ENCODE measurements around the gene LSMEM2.
A peak's percentile ranks its signal among the peaks of the same experiment; 100 is the strongest.
"Not testable (repeated sequence)": the region's sequence is repeated elsewhere in the genome, so short reads cannot be mapped to it uniquely, and the experiment has no call there.

LSMEM2 gene

DNA sequence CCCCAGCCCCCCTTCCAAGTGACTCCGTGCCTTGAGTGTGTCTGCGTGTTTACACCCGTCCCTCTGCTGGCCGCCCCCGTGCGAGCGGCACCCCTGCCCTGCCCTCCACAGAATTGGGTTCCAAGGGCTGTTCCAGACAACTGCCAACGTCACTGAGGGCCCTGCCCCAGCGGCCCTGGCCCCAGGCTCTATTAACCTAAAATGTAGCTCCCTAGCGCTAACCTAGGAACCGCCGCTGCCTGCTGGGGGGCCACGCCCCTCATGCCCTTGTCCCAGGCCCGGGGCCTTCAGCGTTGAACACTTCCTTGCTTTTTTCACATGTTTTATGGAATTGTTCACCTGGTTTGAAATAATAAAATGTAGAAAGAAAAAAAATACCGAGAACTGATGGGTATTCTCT lies 19.9 kb upstream of the LSMEM2 start:
- Histone ChIP-seq H3K27me3 (ENCODE audit: control insufficient read depth, insufficient read depth, low read length) (no peaks in the 10 kb centered on the region), H3K4me1 (ENCODE audit: control insufficient read depth, insufficient read depth, low read length) (peaks cover 6% of the 10 kb centered on the region), H3K4me3 (ENCODE audit: low read length) (no peak overlapping the region), H3K27ac (ENCODE audit: low read length) (no peak overlapping the region), H3K36me3 (ENCODE audit: control insufficient read depth, insufficient read depth, low read length) (peaks cover 20% of the 10 kb centered on the region), H3K9me3 (ENCODE audit: control insufficient read depth, insufficient read depth, low read length) (no peaks in the 10 kb centered on the region)
- no CpG with 5 or more reads among the region's 16 CpGs for WGBS (ENCODE audit: insufficient coverage, insufficient read length)
- no peak for DNase-seq (ENCODE audit: low read depth, low spot score)

GRCh38 chr3:50259432-50260026 lies 19.4 kb upstream of the LSMEM2 start:
- WGBS (ENCODE audit: insufficient coverage, insufficient read length) = no CpG with 5 or more reads among the region's 18 CpGs
- Histone ChIP-seq H3K27ac (ENCODE audit: low read length) (no peak overlapping the region), H3K36me3 (ENCODE audit: control insufficient read depth, insufficient read depth, low read length) (peaks cover 20% of the 10 kb centered on the region), H3K27me3 (ENCODE audit: control insufficient read depth, insufficient read depth, low read length) (no peaks in the 10 kb centered on the region), H3K4me3 (ENCODE audit: low read length) (no peak overlapping the region), H3K4me1 (ENCODE audit: control insufficient read depth, insufficient read depth, low read length) (peaks cover 8% of the 10 kb centered on the region), H3K9me3 (ENCODE audit: control insufficient read depth, insufficient read depth, low read length) (no peaks in the 10 kb centered on the region)
- DNase-seq (ENCODE audit: low read depth, low spot score) = no peak

- no peak overlapping the region for H3K27ac ChIP-seq (ENCODE audit: low read length)
- WGBS (ENCODE audit: insufficient coverage, insufficient read length) = no CpG with 5 or more reads among the region's 70 CpGs
- no peaks in the 10 kb centered on the region for H3K9me3 ChIP-seq (ENCODE audit: control insufficient read depth, insufficient read depth, low read length)
- peaks cover 12% of the 10 kb centered on the region for H3K4me1 ChIP-seq (ENCODE audit: control insufficient read depth, insufficient read depth, low read length)
- H3K36me3 ChIP-seq (ENCODE audit: control insufficient read depth, insufficient read depth, low read length) = peaks cover 20% of the 10 kb centered on the region
- H3K27me3 ChIP-seq (ENCODE audit: control insufficient read depth, insufficient read depth, low read length) = no peaks in the 10 kb centered on the region
- DNase-seq (ENCODE audit: low read depth, low spot score) = no peak
- peak overlapping the region; percentile 26; the same call in 1 of the 2 replicates for H3K4me3 ChIP-seq (ENCODE audit: low read length)
Observed at GRCh38 chr3:50260027-50260941, 18.6 kb upstream of the LSMEM2 start.

GRCh38 chr3:50260942-50261441 lies 17.9 kb upstream of the LSMEM2 start:
- H3K4me3 ChIP-seq (ENCODE audit: low read length) = no peak overlapping the region
- no peak overlapping the region for H3K27ac ChIP-seq (ENCODE audit: low read length)
- WGBS (ENCODE audit: insufficient coverage, insufficient read length) = no CpG with 5 or more reads among the region's 5 CpGs
- H3K4me1 ChIP-seq (ENCODE audit: control insufficient read depth, insufficient read depth, low read length) = peaks cover 13% of the 10 kb centered on the region
- no peak for DNase-seq (ENCODE audit: low read depth, low spot score)
- no peaks in the 10 kb centered on the region for H3K9me3 ChIP-seq (ENCODE audit: control insufficient read depth, insufficient read depth, low read length)
- peaks cover 20% of the 10 kb centered on the region for H3K36me3 ChIP-seq (ENCODE audit: control insufficient read depth, insufficient read depth, low read length)
- no peaks in the 10 kb centered on the region for H3K27me3 ChIP-seq (ENCODE audit: control insufficient read depth, insufficient read depth, low read length)

DNA sequence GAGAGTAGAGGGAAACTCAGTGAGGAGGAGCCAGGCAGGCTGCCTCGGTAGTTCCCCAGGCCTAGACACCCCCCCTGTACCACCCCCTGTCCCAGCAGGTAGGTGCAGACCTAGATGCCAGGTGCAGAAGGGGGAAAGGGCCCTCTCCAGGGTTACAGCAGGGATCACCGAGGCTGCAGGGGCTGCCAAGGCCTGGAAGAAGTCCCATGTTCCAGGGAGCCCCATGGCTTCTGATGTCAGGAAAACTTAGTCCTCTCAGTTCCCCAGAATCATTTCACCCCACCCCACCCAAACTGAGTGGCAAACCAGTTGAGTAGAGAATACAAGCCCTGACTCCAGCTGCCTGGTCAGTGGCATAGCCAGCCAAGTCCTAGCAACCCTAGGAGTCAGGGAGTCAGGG lies 17.4 kb upstream of the LSMEM2 start:
- Histone ChIP-seq H3K9me3 (ENCODE audit: control insufficient read depth, insufficient read depth, low read length) (no peaks in the 10 kb centered on the region), H3K36me3 (ENCODE audit: control insufficient read depth, insufficient read depth, low read length) (peaks cover 15% of the 10 kb centered on the region), H3K4me1 (ENCODE audit: control insufficient read depth, insufficient read depth, low read length) (peaks cover 13% of the 10 kb centered on the region), H3K27ac (ENCODE audit: low read length) (no peak overlapping the region), H3K27me3 (ENCODE audit: control insufficient read depth, insufficient read depth, low read length) (no peaks in the 10 kb centered on the region), H3K4me3 (ENCODE audit: low read length) (no peak overlapping the region)
- WGBS (ENCODE audit: insufficient coverage, insufficient read length) = no CpG with 5 or more reads among the region's 2 CpGs
- DNase-seq (ENCODE audit: low read depth, low spot score) = no peak

DNA sequence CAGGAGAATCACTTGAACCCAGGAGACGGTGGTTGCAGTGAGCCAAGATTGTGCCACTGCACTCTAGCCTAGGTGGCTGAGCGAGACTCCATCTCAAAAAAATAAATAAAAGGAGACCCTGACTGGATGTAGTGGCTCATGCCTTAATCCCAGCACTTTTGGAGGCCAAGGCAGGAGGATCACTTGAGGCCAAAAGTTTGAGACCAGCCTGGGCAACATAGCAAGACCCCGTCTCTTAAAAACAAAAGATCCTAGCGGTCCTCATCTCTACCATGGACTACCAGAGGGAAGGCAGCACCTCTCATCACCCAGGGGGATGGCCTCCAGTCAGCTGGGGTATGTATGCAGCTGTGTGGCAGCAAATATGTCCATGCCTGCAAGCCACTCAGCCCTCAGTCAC lies 16.7 kb upstream of the LSMEM2 start:
- H3K4me1 ChIP-seq (ENCODE audit: control insufficient read depth, insufficient read depth, low read length) = peaks cover 13% of the 10 kb centered on the region
- not testable (repeated sequence) for H3K27ac ChIP-seq (ENCODE audit: low read length); H3K27me3 ChIP-seq (ENCODE audit: control insufficient read depth, insufficient read depth, low read length); H3K4me3 ChIP-seq (ENCODE audit: low read length); DNase-seq (ENCODE audit: low read depth, low spot score); H3K36me3 ChIP-seq (ENCODE audit: control insufficient read depth, insufficient read depth, low read length); H3K9me3 ChIP-seq (ENCODE audit: control insufficient read depth, insufficient read depth, low read length)
- WGBS (ENCODE audit: insufficient coverage, insufficient read length) = no CpG with 5 or more reads among the region's 4 CpGs

DNA sequence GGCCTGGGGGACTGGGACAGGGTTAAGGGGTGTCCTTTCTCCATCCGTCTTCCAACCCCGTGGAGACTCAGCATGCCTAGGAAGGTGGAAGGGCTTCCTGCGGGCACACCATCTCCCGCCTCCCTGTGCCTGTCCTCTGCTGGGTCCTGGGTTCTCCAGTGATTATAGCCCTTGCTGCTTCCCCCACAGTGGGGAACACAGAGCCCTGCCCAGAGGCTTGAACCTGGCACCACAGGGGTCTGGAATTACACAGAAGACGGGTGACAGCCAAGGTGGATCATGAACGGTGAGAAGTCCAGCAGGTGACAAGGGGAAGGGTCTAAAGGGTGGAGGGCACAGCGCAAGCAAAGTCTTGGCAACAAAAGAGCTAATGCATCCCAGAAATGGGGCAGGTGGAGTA lies 16.1 kb upstream of the LSMEM2 start:
- Histone ChIP-seq H3K36me3 (ENCODE audit: control insufficient read depth, insufficient read depth, low read length) (peaks cover 4% of the 10 kb centered on the region), H3K27me3 (ENCODE audit: control insufficient read depth, insufficient read depth, low read length) (no peaks in the 10 kb centered on the region), H3K27ac (ENCODE audit: low read length) (no peak overlapping the region), H3K9me3 (ENCODE audit: control insufficient read depth, insufficient read depth, low read length) (no peaks in the 10 kb centered on the region), H3K4me3 (ENCODE audit: low read length) (no peak overlapping the region), H3K4me1 (ENCODE audit: control insufficient read depth, insufficient read depth, low read length) (peaks cover 15% of the 10 kb centered on the region)
- no CpG with 5 or more reads among the region's 7 CpGs for WGBS (ENCODE audit: insufficient coverage, insufficient read length)
- no peak for DNase-seq (ENCODE audit: low read depth, low spot score)

DNA sequence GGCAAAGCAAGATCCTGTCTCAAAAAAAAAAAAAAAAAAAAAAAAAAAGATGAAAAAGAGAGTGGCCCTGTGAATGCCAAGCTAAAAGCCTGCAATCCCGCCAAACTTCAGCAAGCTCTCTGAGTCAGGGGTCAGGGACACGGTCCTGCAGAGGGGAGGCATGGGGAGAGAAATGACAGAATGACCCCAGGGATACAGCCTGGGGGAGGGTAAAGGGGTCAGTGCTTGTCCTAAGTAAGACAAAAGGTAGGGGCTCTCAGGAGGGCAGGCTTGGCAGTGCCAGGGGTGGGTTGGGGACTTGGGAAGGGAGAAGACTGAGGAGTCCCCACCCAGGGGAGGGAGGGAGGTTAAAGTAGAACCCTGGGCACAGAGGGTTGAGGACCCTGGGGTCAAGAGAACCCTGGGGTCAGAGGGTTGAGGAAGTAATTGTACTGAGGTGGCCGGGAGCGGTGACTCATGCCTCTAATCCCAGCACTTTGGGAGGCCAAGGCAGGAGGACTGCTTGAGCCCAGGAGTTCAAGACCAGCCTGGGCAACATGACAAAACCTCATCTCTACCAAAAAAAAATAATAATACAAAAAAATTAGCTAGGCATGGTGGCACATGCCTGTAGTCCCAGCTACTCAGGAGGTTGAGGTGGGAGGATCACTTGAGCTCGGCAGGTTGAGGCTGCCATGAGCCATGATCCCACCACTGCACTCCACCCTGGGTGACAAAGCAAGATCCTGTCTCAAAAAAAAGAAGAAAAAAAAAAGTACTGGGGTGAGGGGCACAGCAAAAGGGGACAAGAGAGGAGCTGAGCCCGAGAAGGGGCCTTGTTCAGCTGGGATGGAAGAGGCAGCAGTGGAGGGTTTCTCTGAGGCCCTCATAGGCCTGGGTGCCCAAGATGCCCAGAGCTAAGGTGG lies 15.2 kb upstream of the LSMEM2 start:
- Histone ChIP-seq H3K27me3 (ENCODE audit: control insufficient read depth, insufficient read depth, low read length) (no peaks in the 10 kb centered on the region), H3K27ac (ENCODE audit: low read length) (no peak overlapping the region), H3K4me1 (ENCODE audit: control insufficient read depth, insufficient read depth, low read length) (peaks cover 20% of the 10 kb centered on the region), H3K36me3 (ENCODE audit: control insufficient read depth, insufficient read depth, low read length) (no peaks in the 10 kb centered on the region), H3K9me3 (ENCODE audit: control insufficient read depth, insufficient read depth, low read length) (no peaks in the 10 kb centered on the region), H3K4me3 (ENCODE audit: low read length) (no peak overlapping the region)
- DNase-seq (ENCODE audit: low read depth, low spot score) = no peak
- no CpG with 5 or more reads among the region's 6 CpGs for WGBS (ENCODE audit: insufficient coverage, insufficient read length)

GRCh38 chr3:50264383-50264963 lies 14.4 kb upstream of the LSMEM2 start:
- Histone ChIP-seq H3K4me3 (ENCODE audit: low read length) (no peak overlapping the region), H3K27me3 (ENCODE audit: control insufficient read depth, insufficient read depth, low read length) (no peaks in the 10 kb centered on the region), H3K9me3 (ENCODE audit: control insufficient read depth, insufficient read depth, low read length) (no peaks in the 10 kb centered on the region), H3K27ac (ENCODE audit: low read length) (no peak overlapping the region), H3K4me1 (ENCODE audit: control insufficient read depth, insufficient read depth, low read length) (peaks cover 27% of the 10 kb centered on the region), H3K36me3 (ENCODE audit: control insufficient read depth, insufficient read depth, low read length) (no peaks in the 10 kb centered on the region)
- WGBS (ENCODE audit: insufficient coverage, insufficient read length) = no CpG with 5 or more reads among the region's 7 CpGs
- no peak for DNase-seq (ENCODE audit: low read depth, low spot score)

All from iPS DF 6.9 (cell line).